Left renal pelvis (tissue), 4 donors: ENCODE data around the gene PKP3. TPM values are rescaled to one million over a fixed set of nuclear protein-coding genes. Genes with fewer than 3 reads are reported as not detected.
"Not testable (repeated sequence)": the region's sequence is repeated elsewhere in the genome, so short reads cannot be mapped to it uniquely, and the experiment has no call there.

ENCODE experiments used
- DNase-seq, 4 donors: peaks; one replicate each; pipeline ENCODE4 v3.0.0-alpha.2; 2013; ENCODE audit warnings: low read depth in 4 of 4, low spot score in 3 of 4
- polyA plus RNA-seq, 4 donors: library from polyadenylated mRNA; unstranded; fragments of 120-200 nt; gene quantifications; one replicate each; pipeline ENCODE4 v1.2.1, GENCODE V29; 2013; ENCODE audit not compliant: insufficient read length in 4 of 4

The PKP3 gene
- polyA plus RNA-seq, 4 donors: 0.38 to 9.1 (median 4.9) TPM

DNA sequence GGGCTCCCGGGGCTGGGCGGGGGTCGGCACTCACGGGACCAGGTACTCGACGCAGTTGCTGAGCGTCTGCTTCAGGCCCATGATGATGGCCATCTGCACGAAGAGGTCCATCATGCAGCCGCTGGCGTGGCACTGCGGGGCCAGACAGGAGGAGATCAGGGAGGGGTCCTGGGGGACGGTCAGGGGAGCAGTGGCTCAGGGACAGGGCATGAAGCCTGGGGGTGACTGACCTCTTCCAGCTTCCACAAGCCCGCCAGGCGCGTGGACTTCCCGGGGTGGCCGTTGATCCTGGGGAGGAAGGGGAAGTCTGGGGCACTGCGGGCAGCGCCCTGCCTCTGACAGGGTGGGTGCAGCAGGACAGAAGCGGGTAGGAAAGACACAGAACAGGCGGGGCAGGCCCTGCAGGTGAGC, 26.9 kb downstream of the PKP3 start:
- no peak for DNase-seq

GRCh38 chr11:422249-422656, 28.2 kb downstream of the PKP3 start:
- no peak for DNase-seq

DNA sequence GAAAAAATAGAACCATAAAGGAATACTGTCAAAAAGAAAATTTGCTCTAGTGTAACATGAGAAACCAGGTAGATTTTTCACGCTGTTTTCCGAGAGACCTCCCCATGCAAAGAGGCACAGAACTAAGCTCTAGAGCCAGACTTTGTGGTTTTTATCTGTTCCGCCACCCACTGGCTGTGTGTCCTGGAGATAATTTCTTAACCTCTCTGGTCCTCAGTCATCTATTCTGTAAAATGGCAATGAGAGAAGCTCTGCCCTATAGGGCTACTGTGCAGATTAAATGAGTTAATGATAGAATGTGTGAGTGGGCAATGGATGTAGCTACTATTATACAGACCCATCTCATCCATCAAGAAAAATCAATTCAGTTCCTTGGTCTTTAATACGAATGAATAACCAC, 30.2 kb downstream of the PKP3 start:
- no peak for DNase-seq

GRCh38 chr11:424766-425165, 30.8 kb downstream of the PKP3 start:
- not testable (repeated sequence) for DNase-seq

DNA sequence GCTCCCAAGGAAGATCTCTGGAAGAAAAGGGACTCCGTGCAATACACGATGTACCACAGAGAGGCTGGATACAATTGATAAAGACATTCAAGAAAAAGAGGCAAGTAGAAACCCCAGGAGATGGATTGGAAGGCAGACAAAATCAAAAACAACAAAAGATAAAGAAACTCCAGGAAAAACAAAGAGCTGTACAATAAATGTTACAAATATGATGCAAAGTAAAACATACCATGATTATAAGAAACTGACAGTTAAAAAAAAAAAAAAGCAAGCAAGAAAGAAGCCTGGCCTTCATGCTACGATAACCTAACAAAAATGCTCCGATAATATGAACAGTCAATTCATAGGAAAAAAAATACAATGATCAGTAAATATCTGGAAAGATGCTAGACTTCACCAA, 31.3 kb downstream of the PKP3 start:
- DNase-seq: no peak

DNA sequence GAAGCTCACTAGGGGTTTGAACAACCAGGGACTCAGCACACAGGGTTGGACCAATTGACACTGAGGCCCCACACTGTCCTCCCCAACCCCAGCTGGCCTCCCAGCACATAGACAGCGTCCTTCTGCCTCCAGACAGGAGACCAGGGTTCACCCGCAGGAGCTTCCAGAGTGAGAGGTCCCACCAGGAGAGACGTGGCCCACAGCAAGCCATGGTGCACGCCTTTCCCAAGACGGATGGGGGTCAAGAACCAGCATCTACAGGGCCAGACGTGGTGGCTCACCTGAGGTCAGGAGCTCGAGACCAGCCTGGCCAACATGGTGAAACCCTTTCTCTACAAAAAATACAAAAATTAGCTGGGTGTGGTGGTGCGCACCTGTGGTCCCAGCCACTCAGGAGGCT, 32.8 kb downstream of the PKP3 start:
- DNase-seq: no peak

DNA sequence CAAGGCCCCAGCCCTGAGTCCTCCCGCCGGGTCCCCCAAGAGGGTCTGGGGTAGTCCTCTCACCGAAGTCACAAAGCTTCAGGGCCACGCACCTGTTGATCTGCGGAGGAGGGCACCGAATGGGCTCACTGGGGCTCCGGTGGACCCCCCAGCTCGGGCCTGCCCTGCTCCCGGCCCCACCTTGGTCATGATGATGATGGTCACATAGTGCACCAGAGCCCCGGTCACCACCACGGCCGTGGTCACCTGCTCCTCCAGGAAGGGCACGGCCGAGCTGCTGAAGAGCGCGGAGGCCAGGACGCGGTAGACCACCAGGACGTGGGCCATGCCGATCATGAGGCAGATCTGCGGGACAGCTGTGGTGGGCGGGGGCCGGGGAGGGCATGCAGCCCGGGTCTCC, 34.3 kb downstream of the PKP3 start:
- DNase-seq: no peak

DNA sequence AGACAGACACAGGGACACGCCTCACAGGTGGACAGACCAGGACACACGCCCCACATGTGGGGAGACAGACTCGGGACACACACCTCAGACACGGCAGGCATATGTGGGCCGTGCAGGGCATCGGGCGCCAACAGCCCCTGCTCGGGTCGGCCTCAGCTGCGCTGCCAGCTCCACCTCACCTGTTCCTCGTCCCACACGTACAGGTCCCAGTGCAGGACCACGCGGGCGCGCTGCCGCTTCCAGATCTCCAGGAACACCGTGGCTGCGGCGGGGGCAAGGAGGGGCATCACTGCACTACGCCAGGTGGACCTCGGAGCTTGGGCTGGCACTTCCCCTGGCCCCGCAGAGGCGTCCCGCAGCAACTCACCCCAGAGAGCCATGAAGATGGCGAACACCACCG, 35.4 kb downstream of the PKP3 start:
- DNase-seq: no peak

GRCh38 chr11:429931-430456, 36.0 kb downstream of the PKP3 start:
- DNase-seq: no peak

GRCh38 chr11:431921-432320, 37.9 kb downstream of the PKP3 start:
- no peak for DNase-seq

- DNase-seq: no peak
Observed at GRCh38 chr11:432501-433100, 38.6 kb downstream of the PKP3 start.

- no peak for DNase-seq
Observed at GRCh38 chr11:433111-433510, 39.1 kb downstream of the PKP3 start.

GRCh38 chr11:433641-434040, 39.6 kb downstream of the PKP3 start:
- DNase-seq: no peak

- DNase-seq: no peak
Observed at GRCh38 chr11:434496-434895, 40.5 kb downstream of the PKP3 start.

DNA sequence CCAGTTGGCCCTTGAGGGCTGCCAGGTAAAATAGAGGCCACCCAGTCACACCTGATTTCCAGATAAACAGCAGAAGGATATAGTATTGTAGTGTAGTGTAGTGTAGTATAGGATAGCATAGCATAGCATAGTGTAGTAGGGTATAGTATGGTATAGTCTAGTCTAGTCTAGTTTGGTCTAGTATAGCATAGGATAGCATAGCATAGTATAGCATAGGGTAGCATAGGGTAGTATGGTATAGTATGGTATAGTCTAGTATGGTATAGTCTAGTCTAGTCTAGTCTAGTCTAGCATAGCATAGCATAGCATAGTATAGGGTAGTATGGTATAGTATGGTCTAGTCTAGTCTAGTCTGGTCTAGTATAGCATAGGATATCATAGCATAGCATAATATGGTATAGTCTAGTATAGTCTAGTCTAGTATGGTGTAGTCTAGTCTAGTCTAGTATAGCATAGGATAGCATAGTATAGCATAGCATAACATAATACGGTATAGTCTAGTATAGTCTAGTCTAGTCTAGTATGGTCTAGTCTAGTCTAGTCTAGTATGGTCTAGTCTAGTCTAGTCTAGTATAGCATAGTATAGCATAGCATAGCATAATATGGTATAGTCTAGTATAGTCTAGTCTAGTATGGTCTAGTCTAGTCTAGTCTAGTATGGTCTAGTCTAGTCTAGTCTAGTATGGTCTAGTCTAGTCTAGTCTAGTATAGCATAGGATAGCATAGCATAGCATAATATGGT, 41.2 kb downstream of the PKP3 start:
- not testable (repeated sequence) for DNase-seq

- DNase-seq: no peak
Observed at GRCh38 chr11:437228-437870, 43.3 kb downstream of the PKP3 start.

DNA sequence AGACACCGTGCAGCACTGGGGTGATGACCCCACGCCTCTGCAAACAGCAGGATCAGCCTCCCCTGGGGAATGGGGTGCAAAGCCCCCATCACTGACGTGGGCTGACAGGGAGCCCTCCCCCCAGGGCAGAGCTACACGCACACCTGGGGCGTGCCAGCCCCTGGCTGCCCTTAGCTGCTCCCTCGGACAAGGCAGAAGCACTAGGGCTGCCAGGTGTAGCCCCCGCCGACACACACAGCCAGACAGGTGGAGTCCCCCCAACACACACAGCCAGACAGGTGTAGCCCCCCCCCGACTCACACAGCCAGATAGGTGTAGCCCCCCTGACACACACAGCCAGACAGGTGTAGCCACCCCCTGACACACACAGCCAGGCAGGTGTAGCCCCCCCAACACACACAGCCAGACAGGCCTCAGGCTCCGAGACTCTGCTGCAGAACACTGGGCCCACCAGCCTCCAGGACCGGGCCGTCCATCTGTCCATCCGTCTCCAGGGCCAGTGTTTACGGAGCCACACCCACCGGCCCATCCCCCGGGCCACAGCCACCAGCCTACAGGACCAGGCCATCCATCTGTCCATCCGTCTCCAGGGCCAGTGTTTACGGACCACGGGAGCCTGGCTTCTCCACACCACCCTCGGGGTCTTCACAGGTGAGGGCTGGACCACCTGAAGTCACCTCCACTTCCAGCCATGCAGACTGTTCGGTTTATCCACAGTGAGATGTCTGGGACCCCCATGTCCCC, 44.3 kb downstream of the PKP3 start:
- DNase-seq: no peak

DNA sequence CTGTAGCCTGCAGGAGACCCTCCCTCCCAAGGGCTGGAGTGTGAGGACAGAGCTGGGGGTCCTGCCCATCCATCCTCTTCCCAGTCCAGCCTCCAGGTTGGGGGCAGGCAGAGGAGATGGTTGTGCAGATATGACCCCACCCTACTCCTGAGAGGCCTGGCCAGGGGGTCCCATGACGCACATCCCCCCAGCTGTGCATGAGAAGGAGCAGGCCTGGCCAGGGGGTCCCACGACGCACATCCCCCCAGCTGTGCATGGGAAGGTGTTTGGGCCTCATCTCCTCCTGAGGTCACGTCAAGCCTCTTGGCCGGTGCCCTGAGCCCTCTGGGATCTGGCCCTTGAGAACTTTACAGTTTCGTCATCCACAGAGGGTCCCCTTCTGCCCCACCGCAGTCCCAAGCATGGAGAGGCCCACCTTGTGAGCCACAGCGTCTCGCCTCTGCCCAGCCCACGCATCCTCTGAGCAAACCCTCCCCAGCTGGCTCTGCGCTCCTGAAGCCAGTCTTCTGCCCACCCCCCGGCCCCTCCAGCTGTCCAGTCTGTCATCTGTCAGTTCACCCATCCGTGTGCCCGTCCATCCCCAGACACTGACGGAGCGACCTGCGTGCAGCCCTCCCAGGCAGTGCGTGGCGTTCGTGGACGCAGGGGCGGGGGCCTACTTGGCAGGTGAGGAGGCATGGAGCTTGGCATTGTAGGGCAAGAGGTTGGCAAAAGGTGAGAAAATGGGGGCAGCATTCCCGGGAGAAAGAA, 45.5 kb downstream of the PKP3 start:
- no peak for DNase-seq

GRCh38 chr11:440065-441042, 46.3 kb downstream of the PKP3 start:
- DNase-seq: no peak
